Stimulated activated CD8-positive, alpha-beta memory T cell treated with anti-CD3 and anti-CD28 coated beads, Interleukin-15, amount 100 ng/mL, for 48 hours (primary cell): Measurements from ENCODE around the gene ICAM4.
A peak's percentile ranks its signal among the peaks of the same experiment; 100 is the strongest.
"Not testable (repeated sequence)": the region's sequence is repeated elsewhere in the genome, so short reads cannot be mapped to it uniquely, and the experiment has no call there.

Experiments used
- DNase-seq, 2 donors: peaks; one replicate each; pipeline ENCODE4 v3.0.0-alpha.2; 2020; ENCODE audit warnings: low read depth in 2 of 2

ICAM4 gene

GRCh38 chr19:10318807-10319682 is 32.3 kb downstream of the ICAM4 start:
- DNase-seq, result no peak

DNA sequence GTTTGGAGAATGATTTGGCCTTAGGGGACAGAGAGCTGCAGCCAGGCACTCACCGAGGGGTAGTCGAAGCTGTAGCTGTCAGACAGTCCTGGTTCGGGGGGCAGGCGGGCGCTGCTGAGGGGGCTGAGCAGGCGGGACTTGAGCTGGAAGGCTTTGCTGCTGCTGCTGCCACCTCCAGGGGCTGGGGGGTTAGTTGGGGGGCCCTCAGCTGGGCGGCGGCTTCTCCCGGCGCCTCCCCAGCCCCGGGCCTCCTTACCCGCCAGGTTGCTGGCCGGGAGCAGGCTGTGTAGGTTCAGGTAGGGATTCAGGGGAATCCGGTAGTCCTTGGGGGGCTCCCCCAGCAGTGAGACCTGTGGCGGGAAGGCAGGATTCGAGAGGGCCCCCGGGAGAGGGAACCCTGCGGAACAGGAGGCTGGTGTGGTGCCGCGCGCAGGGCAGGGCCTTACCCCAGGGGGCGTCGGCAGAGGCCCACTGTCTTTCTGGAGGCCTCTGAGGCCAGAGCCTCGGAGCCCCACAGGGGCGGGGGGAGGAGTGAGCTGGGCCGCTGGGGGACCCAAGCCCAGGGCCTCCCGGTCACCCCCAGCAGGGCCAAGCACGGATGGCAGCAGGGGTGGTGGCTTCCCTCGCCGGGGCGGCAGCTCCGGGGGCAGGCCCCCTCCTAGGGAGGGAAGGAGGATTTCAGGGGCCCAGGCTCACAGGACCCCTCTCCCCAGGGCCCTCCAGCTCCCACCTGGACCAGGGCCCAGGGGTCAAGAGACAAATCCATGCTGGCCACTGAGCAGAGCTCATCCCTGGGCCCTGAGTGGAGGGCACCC is 34.1 kb downstream of the ICAM4 start:
- DNase-seq, result no peak

DNA sequence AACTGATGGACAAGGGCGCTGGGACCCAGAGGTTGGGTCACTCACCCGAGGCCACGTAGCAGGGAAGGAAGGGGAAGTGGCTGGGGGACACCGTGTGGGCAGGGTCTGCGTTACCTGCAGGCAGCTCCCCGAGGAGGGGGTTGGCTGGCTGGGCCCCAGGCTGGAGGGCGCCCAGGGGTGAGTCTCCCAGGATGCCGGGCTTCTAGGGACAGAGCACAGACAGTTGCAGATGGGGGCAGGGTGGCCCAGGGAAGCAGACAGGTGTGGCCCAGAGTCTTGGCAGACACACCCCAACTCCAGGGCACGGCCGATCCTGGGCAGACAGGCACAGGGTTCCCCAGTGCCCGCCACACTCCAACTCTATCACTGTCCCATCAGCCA is 34.7 kb downstream of the ICAM4 start:
- DNase-seq, result no peak

- no peak for DNase-seq
Observed at GRCh38 chr19:10321874-10322835, 35.4 kb downstream of the ICAM4 start.

- DNase-seq, result no peak
Observed at GRCh38 chr19:10325732-10326131, 39.0 kb downstream of the ICAM4 start.

DNA sequence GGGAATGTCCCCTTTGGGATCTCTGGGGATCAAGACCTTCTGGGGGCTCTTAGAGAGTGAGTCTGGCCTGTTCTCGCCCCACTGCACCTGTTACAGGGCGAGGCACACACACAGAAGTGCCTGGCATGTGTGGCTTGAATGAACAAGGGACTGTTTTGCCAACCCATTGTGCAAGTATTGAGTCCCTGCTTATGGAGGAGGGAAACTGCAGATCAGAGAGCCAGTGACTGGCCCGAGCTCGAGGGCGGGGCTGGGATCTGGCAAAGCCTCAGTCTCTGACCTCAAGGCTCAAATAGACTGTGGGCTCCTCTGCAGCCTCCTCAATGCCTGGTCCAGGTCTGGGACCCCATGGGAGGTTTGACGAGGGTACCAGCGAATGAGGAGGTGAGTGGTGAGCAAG is 41.0 kb downstream of the ICAM4 start:
- no peak for DNase-seq

- DNase-seq, result no peak
Observed at GRCh38 chr19:10328558-10329429, 42.0 kb downstream of the ICAM4 start.

- DNase-seq, result no peak
Observed at GRCh38 chr19:10329555-10329954, 42.8 kb downstream of the ICAM4 start.

DNA sequence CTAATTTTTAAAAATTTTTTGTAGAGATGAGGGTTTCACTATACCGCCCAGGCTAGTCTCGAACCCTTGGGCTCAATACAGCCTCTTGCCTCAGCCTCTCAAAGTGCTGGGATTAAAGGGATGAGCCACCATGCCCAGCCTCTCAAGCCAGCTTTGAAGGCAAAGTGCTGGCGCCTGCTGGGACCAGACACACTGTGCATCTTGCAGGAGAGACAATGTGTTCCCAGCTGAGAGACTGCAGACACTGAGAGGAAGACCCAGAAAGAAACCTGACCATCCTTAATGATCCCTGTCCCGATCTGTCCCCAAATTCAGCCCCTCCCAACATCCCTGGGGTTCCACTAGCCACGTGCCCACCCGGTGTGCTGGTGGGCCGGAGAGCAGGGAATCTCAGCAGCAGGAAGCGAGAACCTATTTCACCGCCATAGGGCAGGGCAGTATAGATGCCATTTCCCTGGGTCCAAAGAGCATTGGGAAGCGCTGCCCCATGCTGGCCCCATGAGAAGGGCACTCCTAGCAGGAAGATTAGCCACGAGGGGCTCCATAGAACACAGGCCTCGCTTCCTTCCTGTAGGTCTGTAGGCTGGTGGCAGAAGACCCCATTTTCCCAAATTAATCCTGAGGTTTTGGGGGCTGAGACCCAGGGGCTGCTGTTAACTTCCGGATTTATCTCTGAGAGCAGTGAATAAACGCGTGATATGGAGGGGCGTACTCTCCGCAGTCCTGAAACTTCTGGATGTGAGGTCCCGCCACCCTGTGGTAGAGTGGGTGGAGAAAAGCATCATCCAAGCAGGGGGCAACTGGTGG is 45.6 kb downstream of the ICAM4 start:
- DNase-seq, result no peak

DNA sequence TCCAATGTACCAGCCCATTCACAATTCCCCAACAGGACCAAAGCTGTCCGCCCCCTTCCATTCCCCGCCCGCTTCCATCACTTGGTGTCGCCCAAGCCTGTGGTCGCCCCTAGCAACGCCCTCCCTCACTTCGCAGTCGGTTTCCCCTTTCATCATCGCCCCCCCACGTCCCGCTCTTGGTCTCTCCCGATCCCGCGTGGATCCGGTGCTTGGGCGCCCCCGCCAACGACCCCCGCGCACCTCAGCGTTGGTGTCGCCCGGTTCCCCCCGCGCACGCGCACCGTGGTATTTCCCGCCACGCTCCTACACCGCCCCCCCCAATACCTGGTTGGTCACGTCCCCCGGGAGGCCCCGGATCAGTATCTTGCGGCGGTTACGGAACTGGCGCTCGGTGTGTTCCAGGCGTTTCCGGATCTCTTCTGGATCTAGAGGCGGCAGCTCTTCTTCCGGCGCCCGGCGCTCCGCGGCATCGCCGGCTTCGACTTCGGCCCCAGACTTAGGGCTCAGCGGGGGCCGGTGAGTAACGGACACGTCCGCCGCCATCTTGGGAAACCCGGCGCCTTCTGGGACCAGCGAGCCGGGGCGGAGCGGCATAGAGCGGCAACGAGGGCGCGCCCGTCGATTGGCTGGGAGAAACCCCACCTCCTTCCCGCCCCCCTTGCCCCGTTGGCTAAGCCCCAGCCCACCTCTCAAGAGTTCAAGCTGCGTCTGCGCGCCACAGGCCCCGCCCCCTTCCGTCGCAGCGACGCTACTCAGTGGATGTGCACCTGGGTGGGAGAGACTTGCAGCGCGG is 46.4 kb downstream of the ICAM4 start, which contains the start of gene RAVER1:
Gene RAVER1, minus strand, starts transcription at position 565 of the 793 bp plus-strand sequence. Its CDS starts 22 bp downstream, at position 543.
- peak; percentile 98 for DNase-seq

GRCh38 chr19:10333758-10334587 is 47.2 kb downstream of the ICAM4 start:
- DNase-seq, result no peak

GRCh38 chr19:10334588-10335351 is 48.0 kb downstream of the ICAM4 start:
- peak in 1 of 2 donors; percentile 49 for DNase-seq

DNA sequence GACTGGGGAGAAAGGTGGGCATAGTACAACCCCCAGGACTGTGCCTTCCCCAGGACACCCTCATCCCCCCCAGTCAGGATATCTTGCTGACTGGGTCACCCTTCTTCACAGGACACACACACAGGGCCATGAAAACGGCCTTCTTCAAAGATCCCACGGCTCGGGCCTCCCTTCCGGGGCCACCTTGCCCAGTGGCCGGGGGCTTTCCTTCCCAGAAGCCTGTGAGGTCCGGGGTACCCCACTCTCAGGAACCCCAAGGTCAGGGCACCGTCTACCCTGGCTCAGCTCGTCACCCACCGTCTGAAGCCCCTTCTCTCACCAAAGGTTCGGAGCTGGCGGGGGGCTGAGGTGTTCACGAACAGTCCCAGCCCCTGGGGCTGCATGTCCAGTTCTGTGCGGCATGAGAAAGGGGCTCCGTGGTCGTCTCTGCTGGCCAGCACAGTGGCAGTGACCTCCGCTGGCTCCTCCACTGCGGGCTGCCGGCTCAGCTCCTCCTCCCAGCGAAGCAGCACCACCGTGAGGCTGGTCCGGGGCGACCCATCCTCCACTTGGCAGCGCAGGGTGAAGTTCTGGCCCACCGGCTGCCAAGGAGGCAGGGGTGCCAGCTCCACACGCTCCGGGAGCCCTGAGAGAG is 48.7 kb downstream of the ICAM4 start:
- DNase-seq, result no peak

GRCh38 chr19:10336725-10337124 is 50.0 kb downstream of the ICAM4 start:
- DNase-seq, result not testable (repeated sequence)
